ENCODE results near the gene ZNF26. TPM values are rescaled to one million over a fixed set of nuclear protein-coding genes. Genes with fewer than 3 reads are reported as not detected.
"Not testable (repeated sequence)": the region's sequence is repeated elsewhere in the genome, so short reads cannot be mapped to it uniquely, and the experiment has no call there.

ZNF26 gene
- total RNA-seq, result 10 to 100 TPM in 1 of 4 donors, 1 to 10 TPM in 3; 7.9 to 10.8 (median 9.2) TPM
- polyA plus RNA-seq, result 1 to 10 TPM in 2 of 3 donors, under 1 TPM in 1; 0.69 to 5.5 (median 1.8) TPM

DNA sequence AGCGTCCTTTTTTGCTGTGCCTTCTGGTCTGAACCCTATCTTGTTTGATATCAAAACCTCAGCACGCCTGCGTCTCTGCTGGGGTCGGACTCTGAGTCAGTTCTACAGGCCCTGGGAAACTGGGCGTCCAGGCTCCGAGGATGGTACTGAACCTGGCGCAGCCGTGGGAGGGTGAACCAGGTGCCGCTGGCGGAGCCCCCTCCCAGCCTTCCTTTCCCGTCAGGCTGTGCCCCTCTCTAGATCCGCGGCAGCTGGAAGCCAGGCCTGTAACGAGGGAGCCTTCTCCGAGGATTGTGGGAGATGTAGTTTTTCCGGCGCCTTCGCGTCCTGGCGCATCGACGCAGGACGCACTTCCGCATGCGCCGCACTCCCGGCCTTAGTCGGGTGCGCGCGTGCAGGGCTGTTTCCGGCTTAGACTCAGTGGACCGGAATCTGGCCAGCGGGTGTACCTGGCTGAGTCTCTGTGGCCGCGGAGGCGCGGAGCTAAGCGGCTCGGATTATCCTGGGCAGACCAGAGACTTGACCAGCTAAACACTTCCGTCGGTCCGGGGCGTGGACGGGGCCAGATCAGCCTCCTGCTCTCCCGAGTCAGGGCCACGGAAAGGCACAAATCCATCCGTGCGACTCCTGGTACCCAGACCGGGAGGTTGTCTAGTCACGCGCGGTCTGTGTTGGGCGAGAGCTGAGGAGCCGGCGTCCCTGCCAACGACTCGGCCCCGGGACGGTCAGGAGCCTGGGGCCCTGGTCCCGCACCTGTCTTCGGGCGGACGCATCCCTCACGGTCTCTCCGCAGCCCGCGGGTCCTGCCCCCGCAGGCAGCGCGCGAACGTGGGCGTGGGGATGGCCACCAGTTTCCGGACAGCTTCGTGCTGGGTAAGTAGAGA is at the start of gene ZNF26:
Gene ZNF26 (plus strand): TSS at position 367 of the 884 bp plus-strand sequence. CDS start 474 bp downstream, at position 841.
- peaks cover 0 to 18% (median 15%) of the 10 kb centered on the region in 4 donors for H3K4me1 ChIP-seq
- peak; percentile 94 for DNase-seq
- peaks cover 0 to 8% (median 3%) of the 10 kb centered on the region in 4 donors for H3K9me3 ChIP-seq

DNA sequence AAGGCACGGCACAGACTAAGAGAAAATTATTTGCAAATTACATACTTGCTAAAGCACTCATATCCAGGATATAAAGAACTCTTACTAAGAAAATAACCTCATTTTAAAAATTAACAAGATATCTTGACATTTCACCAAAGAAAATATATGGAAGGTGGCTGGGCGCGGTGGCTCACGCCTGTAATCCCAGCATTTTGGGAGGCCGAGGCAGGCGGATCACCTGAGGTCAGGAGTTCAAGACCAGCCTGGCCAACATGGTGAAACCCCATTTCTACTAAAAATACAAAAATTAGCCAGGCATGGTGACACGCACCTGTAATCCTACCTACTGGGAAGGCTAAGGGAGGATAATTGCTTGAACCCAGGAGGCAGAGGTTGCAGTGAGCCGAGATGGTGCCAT is 49.2 kb upstream of the ZNF26 start:
- H3K9me3 ChIP-seq, result peaks cover 0 to 42% (median 6%) of the 10 kb centered on the region in 4 donors
- H3K27ac ChIP-seq; H3K4me1 ChIP-seq; DNase-seq; H3K27me3 ChIP-seq; H3K4me3 ChIP-seq; intact Hi-C loops (cut with DNase I): not testable (repeated sequence)
- 98% methylated on average over 8 of the region's 8 CpGs for WGBS, 2 donors
- peaks cover 2 to 25% (median 14%) of the 10 kb centered on the region in 4 donors for H3K36me3 ChIP-seq

More for the DNA sequence above, at the start of gene ZNF26:
- Histone ChIP-seq H3K4me3 (peak within 1 kb of the TSS; percentile 68 to 87 (median 82)), H3K27me3 (no peaks in the 10 kb centered on the region), H3K27ac (peak within 1 kb of the TSS; percentile 81 to 90 (median 86)), H3K36me3 (peaks cover 0 to 31% (median 2%) of the 10 kb centered on the region in 4 donors)
- no peak for TF ChIP-seq CTCF (IDR thresholded peaks at IDR 0.05)
- peak in 1 of 2 donors; percentile 47 for TF ChIP-seq POLR2A (IDR thresholded peaks at IDR 0.05)
- peak in 2 of 4 donors; percentile 40 to 54 for TF ChIP-seq EP300 (IDR thresholded peaks at IDR 0.05)
- peak; percentile 78 to 88 (median 86) for TF ChIP-seq POLR2AphosphoS5 (IDR thresholded peaks at IDR 0.05)
- 0 to 1% methylated on average over 76 of the region's 76 CpGs for WGBS, 2 donors
- intact Hi-C loops (cut with DNase I), result loop anchor here (1.0 to 2.0 kb wide), 5 partner anchors 29 to 195 kb away; partner anchors contain the start of genes ZNF10, ZNF140, ZNF268 and ZNF605

DNA sequence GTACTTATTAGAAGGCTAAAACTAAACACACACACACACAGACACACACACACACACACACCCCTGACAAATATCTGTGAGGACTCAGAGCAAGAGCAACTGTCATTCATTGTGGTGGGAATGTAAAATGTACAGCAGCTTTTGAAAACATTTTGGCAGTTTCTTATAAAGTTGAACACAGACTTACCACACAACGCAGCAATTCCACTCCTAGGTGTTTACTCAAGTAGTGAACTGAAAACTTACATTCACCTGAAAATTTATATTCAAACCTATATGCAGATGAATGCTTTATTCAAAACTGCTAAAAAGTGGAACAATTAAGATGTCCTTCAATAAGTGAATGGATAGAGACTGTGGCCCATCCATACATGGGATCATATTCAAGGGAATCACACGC is 48.7 kb upstream of the ZNF26 start:
- Histone ChIP-seq H3K4me1 (no peaks in the 10 kb centered on the region), H3K36me3 (peaks cover 4 to 26% (median 15%) of the 10 kb centered on the region in 4 donors), H3K27ac (no peak overlapping the region), H3K9me3 (peaks cover 0 to 46% (median 6%) of the 10 kb centered on the region in 4 donors), H3K27me3 (no peaks in the 10 kb centered on the region), H3K4me3 (no peak overlapping the region)
- intact Hi-C loops (cut with DNase I), result no loop called here
- no peak for TF ChIP-seq POLR2AphosphoS5 (IDR thresholded peaks at IDR 0.05)
- TF ChIP-seq CTCF (IDR thresholded peaks at IDR 0.05), result no peak
- TF ChIP-seq POLR2A (IDR thresholded peaks at IDR 0.05), result no peak
- TF ChIP-seq EP300 (IDR thresholded peaks at IDR 0.05), result no peak
- WGBS, 2 donors, result 94 to 99% methylated on average over 2 of the region's 2 CpGs
- DNase-seq, result no peak

GRCh38 chr12:132938807-132939206 is 47.4 kb upstream of the ZNF26 start:
- Histone ChIP-seq H3K36me3 (peaks cover 8 to 29% (median 23%) of the 10 kb centered on the region in 4 donors), H3K9me3 (peaks cover 0 to 45% (median 9%) of the 10 kb centered on the region in 4 donors)
- H3K4me1 ChIP-seq; intact Hi-C loops (cut with DNase I); H3K4me3 ChIP-seq; H3K27me3 ChIP-seq; H3K27ac ChIP-seq; DNase-seq: not testable (repeated sequence)
- 95 to 96% methylated on average over 25 of the region's 25 CpGs for WGBS, 2 donors

DNA sequence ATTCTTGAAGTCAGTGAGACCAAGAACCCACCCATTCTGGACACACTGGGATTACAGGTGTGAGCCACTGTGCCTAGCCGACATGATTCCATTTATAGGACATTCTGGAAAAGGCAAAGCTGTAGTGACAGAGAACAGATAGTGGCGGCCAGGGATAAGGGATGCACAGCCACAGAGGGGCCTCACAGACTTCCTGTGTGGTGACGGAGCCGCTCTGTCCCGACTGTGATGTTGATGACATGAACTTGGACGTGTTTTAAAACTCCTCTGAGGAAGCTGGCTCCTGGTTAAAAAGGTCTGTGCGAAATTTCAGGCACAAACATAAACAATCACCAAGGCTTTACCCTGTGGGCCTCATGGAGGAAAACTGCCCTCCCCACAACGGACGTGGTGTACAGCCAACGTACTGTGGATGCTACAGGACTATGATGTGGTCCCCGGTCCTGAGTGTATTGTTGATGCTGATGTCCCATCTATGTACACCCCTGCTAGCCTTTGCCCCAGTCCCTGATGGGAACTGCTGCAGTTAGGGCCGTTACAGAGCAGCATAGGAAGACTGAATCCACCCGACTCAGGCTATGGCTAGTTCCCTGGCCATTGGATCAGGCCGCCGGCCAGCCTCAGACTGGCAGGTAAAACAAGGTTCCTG is 46.0 kb upstream of the ZNF26 start:
- H3K27ac ChIP-seq, result no peak overlapping the region
- H3K9me3 ChIP-seq, result peaks cover 0 to 48% (median 9%) of the 10 kb centered on the region in 4 donors
- no peak for DNase-seq
- H3K4me3 ChIP-seq, result no peak overlapping the region
- H3K27me3 ChIP-seq, result no peaks in the 10 kb centered on the region
- H3K36me3 ChIP-seq, result peaks cover 17 to 43% (median 37%) of the 10 kb centered on the region in 4 donors
- intact Hi-C loops (cut with DNase I), result no loop called here
- no peaks in the 10 kb centered on the region for H3K4me1 ChIP-seq
- TF ChIP-seq EP300 (IDR thresholded peaks at IDR 0.05) (no peak), POLR2A (IDR thresholded peaks at IDR 0.05) (no peak), CTCF (IDR thresholded peaks at IDR 0.05) (no peak), POLR2AphosphoS5 (IDR thresholded peaks at IDR 0.05) (no peak)
- 96 to 98% methylated on average over 15 of the region's 15 CpGs for WGBS, 2 donors

All from sigmoid colon (tissue), 7 donors.